Prostate gland (tissue), 2 donors: Measurements from ENCODE around the gene ANGEL2. TPM values are rescaled to one million over a fixed set of nuclear protein-coding genes. Genes with fewer than 3 reads are reported as not detected.
A peak's percentile ranks its signal among the peaks of the same experiment; 100 is the strongest.

Experiments used
- DNase-seq: peaks from one replicate; pipeline ENCODE4 v3.0.0-alpha.2; 2019; ENCODE audit warnings: low spot score
- H3K27ac ChIP-seq, 2 donors: fragments of 200-600 bp; sonication (generic); 2 replicates each; pipeline ENCODE4 v1.5.1; 2017 to 2019
- H3K27me3 ChIP-seq: fragments of 200-600 bp; sonication (generic); replicated peaks from 2 replicates; pipeline ENCODE4 v1.5.1; 2019; ENCODE audit not compliant: insufficient read depth
- H3K36me3 ChIP-seq, 2 donors: fragments of 200-600 bp; sonication (generic); 1 replicate in 1 of 2; 2 replicates in 1 of 2; pipeline versions ENCODE4 v1.5.1 to v1.8.1; 2017 to 2019
- H3K4me1 ChIP-seq: fragments of 200-600 bp; sonication (generic); replicated peaks from 2 replicates; pipeline ENCODE4 v1.5.1; 2019
- H3K4me3 ChIP-seq, 2 donors: fragments of 200-600 bp; sonication (generic); 2 replicates each; pipeline ENCODE4 v1.5.1; 2017 to 2019
- H3K9me3 ChIP-seq: fragments of 200-600 bp; sonication (generic); 2 replicates; pipeline ENCODE4 v1.5.1; 2017
- POLR2A ChIP-seq: fragments of 450-650 bp; IDR thresholded peaks from one replicate; pipeline ENCODE4 v1.6.1; 2016; ENCODE audit warnings: antibody characterized with exemption, mild to moderate bottlenecking
- POLR2AphosphoS5 ChIP-seq: sonication (generic); formaldehyde crosslinking; IDR thresholded peaks from one replicate; pipeline ENCODE4 v1.6.1; 2017; ENCODE audit warnings: antibody characterized with exemption
- WGBS: methylation state at CpG from one replicate; pipeline ENCODE4 v1.1.5; 2018; 5-methylcytosine and 5-hydroxymethylcytosine counted together
- intact Hi-C: fragments of 100-400 bp; cut with DNase I; formaldehyde crosslinking; loops from one replicate; pipeline ENCODE4 v1.14.2; 2022
- total RNA-seq, 2 donors: library from RNA; depleted of rRNA; stranded (reverse); fragments of >200 nt; gene quantifications; one replicate each; pipeline ENCODE4 v1.1.0, GENCODE V29; 2016
- TF ChIP-seq, protein P1 (sequence below), 4 experiments: fragments of 200-600 bp in 2 of 4; fragments of 450-650 bp in 2 of 4; sonication (generic) in 2 of 4; IDR thresholded peaks; 1 replicate in 3 of 4; 2 replicates in 1 of 4; pipeline ENCODE4 v1.5.1; 2016 to 2019; ENCODE audit warnings: antibody characterized with exemption in 4 of 4, mild to moderate bottlenecking in 2 of 4, moderate library complexity in 2 of 4

The ANGEL2 gene
- total RNA-seq, 2 donors from 2014 or later: 54.0 to 57.3 TPM

DNA sequence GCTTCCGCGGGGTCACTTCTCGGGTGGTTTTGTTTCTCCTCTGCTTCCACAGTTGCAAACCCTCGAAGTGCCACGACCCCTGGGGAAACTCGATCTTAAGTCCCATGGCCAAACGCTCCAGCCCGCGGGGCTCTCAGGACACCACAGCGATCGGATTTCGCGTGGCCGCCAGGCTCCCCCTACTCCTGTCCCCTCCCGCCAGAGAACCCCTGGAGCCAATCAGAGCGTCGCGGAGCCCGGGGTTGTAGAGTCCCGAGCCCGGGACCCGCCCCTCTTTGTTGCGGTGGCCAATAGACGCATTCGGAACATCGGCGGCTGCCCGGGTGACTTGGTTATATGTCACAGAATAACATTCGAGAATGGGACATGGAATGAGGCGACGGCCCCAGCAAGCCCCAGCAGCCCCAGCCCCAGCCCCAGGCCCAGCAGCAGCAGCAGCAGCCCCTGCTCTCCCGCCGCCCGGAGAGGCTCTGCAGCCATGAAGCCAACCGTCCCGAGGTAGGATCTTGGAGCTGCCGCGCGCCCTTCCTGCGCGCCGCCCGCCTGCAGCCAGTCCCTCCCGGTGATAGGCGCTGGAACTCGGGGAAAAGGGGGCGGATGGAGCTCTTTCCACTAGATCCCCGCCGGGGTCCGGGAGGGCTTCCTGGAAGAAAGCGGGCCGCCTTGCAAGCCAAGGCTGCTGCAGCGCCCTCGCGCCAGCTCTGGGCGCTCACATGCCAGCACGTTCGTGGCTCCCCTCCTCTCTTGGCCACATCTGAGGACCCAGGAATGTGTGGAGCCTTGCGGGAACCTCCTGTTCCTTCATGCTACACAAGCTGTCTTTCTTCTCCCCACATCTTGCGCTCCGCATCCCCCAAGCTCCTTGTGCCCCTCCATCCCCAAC, 65.2 kb downstream of the ANGEL2 start, which contains the start of gene VASH2:
Gene VASH2, plus strand, starts transcription at position 299 of the 883 bp plus-strand sequence. CDS start 1,002 bp downstream, outside the sequence.
- Histone ChIP-seq H3K4me1 (no peaks in the 10 kb centered on the region), H3K27ac (peak within 1 kb of the TSS in 1 of 2 donors; percentile 36), H3K9me3 (no peaks in the 10 kb centered on the region), H3K36me3 (no peaks in the 10 kb centered on the region), H3K4me3 (peak within 1 kb of the TSS; percentile 41 to 42), H3K27me3 (no peaks in the 10 kb centered on the region)
- intact Hi-C loops: no loop called here
- WGBS: under 1% methylated on average over 46 of the region's 61 CpGs
- TF ChIP-seq POLR2AphosphoS5 (peak; percentile 79), POLR2A (peak; percentile 22)
- TF ChIP-seq, protein P1, sequence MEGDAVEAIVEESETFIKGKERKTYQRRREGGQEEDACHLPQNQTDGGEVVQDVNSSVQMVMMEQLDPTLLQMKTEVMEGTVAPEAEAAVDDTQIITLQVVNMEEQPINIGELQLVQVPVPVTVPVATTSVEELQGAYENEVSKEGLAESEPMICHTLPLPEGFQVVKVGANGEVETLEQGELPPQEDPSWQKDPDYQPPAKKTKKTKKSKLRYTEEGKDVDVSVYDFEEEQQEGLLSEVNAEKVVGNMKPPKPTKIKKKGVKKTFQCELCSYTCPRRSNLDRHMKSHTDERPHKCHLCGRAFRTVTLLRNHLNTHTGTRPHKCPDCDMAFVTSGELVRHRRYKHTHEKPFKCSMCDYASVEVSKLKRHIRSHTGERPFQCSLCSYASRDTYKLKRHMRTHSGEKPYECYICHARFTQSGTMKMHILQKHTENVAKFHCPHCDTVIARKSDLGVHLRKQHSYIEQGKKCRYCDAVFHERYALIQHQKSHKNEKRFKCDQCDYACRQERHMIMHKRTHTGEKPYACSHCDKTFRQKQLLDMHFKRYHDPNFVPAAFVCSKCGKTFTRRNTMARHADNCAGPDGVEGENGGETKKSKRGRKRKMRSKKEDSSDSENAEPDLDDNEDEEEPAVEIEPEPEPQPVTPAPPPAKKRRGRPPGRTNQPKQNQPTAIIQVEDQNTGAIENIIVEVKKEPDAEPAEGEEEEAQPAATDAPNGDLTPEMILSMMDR (IDR thresholded peaks at IDR 0.05): no peak
- DNase-seq: peak; percentile 89

DNA sequence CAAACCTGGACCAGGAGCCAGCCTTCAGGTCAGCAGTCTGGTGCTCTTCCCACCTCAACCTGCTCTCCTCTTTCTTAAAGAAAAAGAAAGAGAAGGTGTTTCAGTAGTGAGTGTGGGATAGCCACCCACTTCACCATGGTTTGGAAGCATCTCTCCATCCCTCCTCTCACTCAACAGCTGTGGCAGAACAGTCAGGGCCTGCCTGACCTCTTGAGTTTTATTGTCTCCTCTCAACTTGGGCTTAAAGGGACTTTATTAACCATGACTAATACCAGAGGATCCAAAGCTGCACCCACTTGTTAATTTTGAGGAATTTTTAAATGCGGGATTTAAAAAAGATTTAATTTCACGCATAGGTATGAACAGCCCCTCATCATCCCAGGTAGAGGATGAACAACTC, 65.9 kb downstream of the ANGEL2 start:
- intact Hi-C loops: no loop called here
- WGBS: 17% methylated on average over 2 of the region's 2 CpGs
- peak overlapping the region; percentile 41 to 42 for H3K4me3 ChIP-seq
- no peaks in the 10 kb centered on the region for H3K9me3 ChIP-seq
- TF ChIP-seq, protein P1 (IDR thresholded peaks at IDR 0.05): no peak
- TF ChIP-seq POLR2AphosphoS5 (no peak), POLR2A (no peak)
- no peaks in the 10 kb centered on the region for H3K27me3 ChIP-seq
- H3K4me1 ChIP-seq: no peaks in the 10 kb centered on the region
- DNase-seq: no peak
- H3K27ac ChIP-seq: no peak overlapping the region
- no peaks in the 10 kb centered on the region for H3K36me3 ChIP-seq

DNA sequence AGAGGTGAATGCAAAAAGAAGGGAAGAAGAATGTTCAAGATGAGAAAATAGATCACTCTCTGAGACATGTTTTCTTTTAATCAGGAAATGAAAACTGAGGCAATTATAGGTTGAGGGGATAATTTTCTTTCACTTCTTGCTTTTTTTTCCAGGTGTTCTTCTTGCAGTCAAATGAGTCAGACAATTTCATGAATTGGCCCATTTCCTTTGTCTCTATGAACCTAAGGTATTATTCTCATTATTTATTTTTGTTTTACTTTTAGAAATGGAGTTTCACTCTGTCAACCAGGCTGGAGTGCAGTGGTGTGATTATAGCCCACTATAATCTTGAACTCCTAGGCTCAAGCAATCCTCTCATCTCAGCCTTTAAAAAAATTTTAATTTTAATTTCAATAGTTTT, 68.8 kb downstream of the ANGEL2 start:
- intact Hi-C loops: no loop called here

DNA sequence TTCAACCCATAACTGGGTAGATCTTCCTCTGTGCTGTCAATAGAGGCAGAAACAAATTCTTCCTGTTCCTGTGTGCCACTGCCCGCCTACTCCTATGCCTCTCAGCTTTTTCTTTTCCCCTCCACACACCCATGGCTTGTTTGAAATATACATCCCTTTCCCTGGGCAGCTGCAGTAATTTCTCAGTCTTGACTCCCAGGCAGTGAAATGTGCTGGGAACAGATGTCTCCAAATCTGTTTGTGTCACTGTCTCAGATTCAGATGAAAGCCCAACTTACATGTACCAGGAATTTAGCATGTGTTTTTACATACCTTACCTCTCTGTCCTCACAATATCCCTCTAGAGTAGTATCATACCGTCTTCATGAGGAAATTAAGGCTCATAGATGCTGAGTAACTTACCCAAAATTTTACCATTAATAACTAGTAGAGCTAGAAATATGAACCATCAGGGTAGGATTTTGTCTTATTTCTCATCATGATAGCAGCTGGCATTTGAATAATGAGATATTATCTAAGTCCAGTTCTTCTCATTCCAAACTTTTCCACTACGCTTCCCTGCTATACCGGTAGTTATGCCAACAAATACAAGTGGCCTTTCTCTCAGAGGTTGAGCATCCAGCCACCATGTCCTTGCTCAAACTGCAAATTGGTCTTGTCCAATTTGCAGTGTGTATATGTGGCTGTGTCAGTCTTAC, 70.1 kb downstream of the ANGEL2 start:
- TF ChIP-seq POLR2AphosphoS5: no peak
- TF ChIP-seq, protein P1 (IDR thresholded peaks at IDR 0.05): no peak
- no peak for TF ChIP-seq POLR2A
- no peaks in the 10 kb centered on the region for H3K27me3 ChIP-seq
- no peaks in the 10 kb centered on the region for H3K9me3 ChIP-seq
- no peaks in the 10 kb centered on the region for H3K4me1 ChIP-seq
- H3K4me3 ChIP-seq: no peak overlapping the region
- 76% methylated on average over 4 of the region's 4 CpGs for WGBS
- intact Hi-C loops: no loop called here
- H3K36me3 ChIP-seq: no peaks in the 10 kb centered on the region
- no peak for DNase-seq
- no peak overlapping the region for H3K27ac ChIP-seq

More for the DNA sequence above, 68.8 kb downstream of the ANGEL2 start:
- H3K27ac ChIP-seq: no peak overlapping the region
- TF ChIP-seq, protein P1 (IDR thresholded peaks at IDR 0.05): no peak
- no peak for TF ChIP-seq POLR2AphosphoS5
- TF ChIP-seq POLR2A: no peak
- no peak for DNase-seq
- H3K9me3 ChIP-seq: no peaks in the 10 kb centered on the region
- H3K27me3 ChIP-seq: no peaks in the 10 kb centered on the region
- no peaks in the 10 kb centered on the region for H3K36me3 ChIP-seq
- no peak overlapping the region for H3K4me3 ChIP-seq
- H3K4me1 ChIP-seq: no peaks in the 10 kb centered on the region
